HFFc6 (cell line): ENCODE data around the gene WLS. TPM values are rescaled to one million over a fixed set of nuclear protein-coding genes. Genes with fewer than 3 reads are reported as not detected.

Source experiments
- DNase-seq: peaks from one replicate; pipeline ENCODE4 v3.0.0-alpha.2; 2018
- H3K27ac Mint-ChIP-seq: 2 replicates; pipeline ENCODE4 v1.8.0; 2020; ENCODE audit warnings: mild to moderate bottlenecking, mixed read lengths
- H3K27me3 Mint-ChIP-seq: 2 replicates; pipeline ENCODE4 v1.8.0; 2021; ENCODE audit warnings: mild to moderate bottlenecking, moderate library complexity, mixed read lengths; ENCODE audit not compliant: insufficient read depth
- H3K36me3 Mint-ChIP-seq: 2 replicates; pipeline ENCODE4 v1.8.0; 2021; ENCODE audit warnings: low read depth, mixed read lengths
- H3K4me1 Mint-ChIP-seq: 2 replicates; pipeline ENCODE4 v1.8.0; 2020; ENCODE audit warnings: low read depth, mixed read lengths
- H3K4me3 Mint-ChIP-seq: 2 replicates; pipeline ENCODE4 v1.8.0; 2020; ENCODE audit warnings: mild to moderate bottlenecking, moderate library complexity, mixed read lengths
- H3K9me3 Mint-ChIP-seq: 2 replicates; pipeline ENCODE4 v1.8.0; 2020; ENCODE audit warnings: mild to moderate bottlenecking, mixed read lengths
- total RNA-seq, 6 experiments: library from RNA; stranded (reverse); fragmentation: NEBNext Ultra II Directional; extraction: Animal tissue kit (Norgen Biotek cat#: 25700); gene quantifications; 2 replicates in 1 of 6; 3 replicates in 5 of 6; pipeline ENCODE4 v1.2.3, GENCODE V29; 2021
- TF ChIP-seq, protein P1 (sequence below): fragments of 200-600 bp; sonication (generic); IDR thresholded peaks from 2 replicates; pipeline ENCODE4 v1.5.0; 2021; ENCODE audit warnings: antibody characterized with exemption, mild to moderate bottlenecking

WLS gene
- total RNA-seq, 6 experiments from 2014 or later = 39.4 to 52.0 (median 42.3) TPM

DNA sequence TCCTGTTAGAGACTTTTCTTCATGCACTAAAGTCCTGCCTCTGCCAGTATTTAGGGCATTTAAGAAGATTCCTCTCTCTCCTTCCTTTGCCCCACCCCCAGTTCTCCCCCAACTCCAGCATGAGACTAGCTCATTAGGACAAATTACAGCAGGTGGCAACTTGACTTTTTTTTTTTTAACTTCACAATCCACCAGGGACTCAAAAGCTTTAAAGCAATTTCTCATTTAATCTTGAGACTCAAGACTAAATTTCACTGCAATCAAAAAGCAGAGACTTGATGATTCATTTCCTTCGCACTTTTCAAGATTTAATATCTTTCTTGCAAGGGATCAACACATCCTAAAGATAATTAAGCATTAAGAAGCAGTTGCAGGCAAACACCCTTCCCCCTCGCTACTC lies 74.9 kb downstream of the WLS start:
- H3K4me3 Mint-ChIP-seq = no peak overlapping the region
- H3K9me3 Mint-ChIP-seq = no peaks in the 10 kb centered on the region
- no peak for DNase-seq
- peaks cover 6% of the 10 kb centered on the region for H3K36me3 Mint-ChIP-seq
- H3K4me1 Mint-ChIP-seq = no peaks in the 10 kb centered on the region
- no peak overlapping the region for H3K27ac Mint-ChIP-seq
- TF ChIP-seq, protein P1, sequence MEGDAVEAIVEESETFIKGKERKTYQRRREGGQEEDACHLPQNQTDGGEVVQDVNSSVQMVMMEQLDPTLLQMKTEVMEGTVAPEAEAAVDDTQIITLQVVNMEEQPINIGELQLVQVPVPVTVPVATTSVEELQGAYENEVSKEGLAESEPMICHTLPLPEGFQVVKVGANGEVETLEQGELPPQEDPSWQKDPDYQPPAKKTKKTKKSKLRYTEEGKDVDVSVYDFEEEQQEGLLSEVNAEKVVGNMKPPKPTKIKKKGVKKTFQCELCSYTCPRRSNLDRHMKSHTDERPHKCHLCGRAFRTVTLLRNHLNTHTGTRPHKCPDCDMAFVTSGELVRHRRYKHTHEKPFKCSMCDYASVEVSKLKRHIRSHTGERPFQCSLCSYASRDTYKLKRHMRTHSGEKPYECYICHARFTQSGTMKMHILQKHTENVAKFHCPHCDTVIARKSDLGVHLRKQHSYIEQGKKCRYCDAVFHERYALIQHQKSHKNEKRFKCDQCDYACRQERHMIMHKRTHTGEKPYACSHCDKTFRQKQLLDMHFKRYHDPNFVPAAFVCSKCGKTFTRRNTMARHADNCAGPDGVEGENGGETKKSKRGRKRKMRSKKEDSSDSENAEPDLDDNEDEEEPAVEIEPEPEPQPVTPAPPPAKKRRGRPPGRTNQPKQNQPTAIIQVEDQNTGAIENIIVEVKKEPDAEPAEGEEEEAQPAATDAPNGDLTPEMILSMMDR = no peak
- H3K27me3 Mint-ChIP-seq = no peaks in the 10 kb centered on the region

DNA sequence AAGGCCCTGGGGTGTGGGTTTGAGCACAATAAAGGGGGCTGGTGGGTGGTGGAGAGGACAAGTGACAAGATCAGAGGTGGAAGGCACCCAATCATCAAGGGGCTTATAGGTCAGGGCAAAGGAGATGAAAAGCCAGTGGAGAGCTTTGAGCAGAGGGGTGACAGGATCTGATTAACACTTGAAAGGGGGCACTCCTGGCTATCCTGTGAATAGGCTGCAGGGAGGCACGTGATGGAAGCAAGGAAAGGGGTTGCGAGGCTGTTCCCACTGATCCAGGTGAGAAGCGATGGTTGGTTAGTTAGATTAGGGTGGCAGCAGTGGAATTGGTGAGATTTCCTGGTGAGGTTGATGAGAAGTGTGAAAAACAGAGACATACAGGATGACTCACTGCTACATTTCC lies 80.6 kb downstream of the WLS start:
- no peaks in the 10 kb centered on the region for H3K27me3 Mint-ChIP-seq
- no peaks in the 10 kb centered on the region for H3K4me1 Mint-ChIP-seq

DNA sequence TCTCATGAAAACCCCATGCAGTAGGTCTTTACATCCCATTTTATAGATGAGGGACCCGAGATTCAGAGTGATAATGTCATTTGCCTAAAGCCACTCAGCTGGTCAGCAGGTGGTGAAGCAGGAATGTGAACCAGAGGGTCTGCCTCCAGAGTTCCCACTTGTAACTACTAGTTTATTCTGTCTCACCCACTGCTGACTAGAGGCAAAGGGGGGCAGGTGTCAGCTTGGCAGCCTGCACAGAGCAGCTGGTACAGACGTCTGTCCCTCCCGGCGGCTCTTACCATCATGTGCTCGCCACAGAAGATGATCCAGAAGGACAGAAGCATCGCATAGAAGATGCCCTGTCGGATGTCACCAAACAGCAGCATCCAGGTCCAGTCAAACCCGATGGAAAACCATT lies 82.4 kb downstream of the WLS start:
- no peaks in the 10 kb centered on the region for H3K9me3 Mint-ChIP-seq
- H3K4me3 Mint-ChIP-seq = no peak overlapping the region
- TF ChIP-seq, protein P1 = no peak
- H3K27me3 Mint-ChIP-seq = no peaks in the 10 kb centered on the region
- H3K36me3 Mint-ChIP-seq = peaks cover 8% of the 10 kb centered on the region
- H3K27ac Mint-ChIP-seq = no peak overlapping the region
- no peaks in the 10 kb centered on the region for H3K4me1 Mint-ChIP-seq
- no peak for DNase-seq

More for the DNA sequence above, 80.6 kb downstream of the WLS start:
- no peak overlapping the region for H3K27ac Mint-ChIP-seq
- TF ChIP-seq, protein P1 = no peak
- no peak for DNase-seq
- H3K4me3 Mint-ChIP-seq = no peak overlapping the region
- H3K36me3 Mint-ChIP-seq = peaks cover 6% of the 10 kb centered on the region
- no peaks in the 10 kb centered on the region for H3K9me3 Mint-ChIP-seq

DNA sequence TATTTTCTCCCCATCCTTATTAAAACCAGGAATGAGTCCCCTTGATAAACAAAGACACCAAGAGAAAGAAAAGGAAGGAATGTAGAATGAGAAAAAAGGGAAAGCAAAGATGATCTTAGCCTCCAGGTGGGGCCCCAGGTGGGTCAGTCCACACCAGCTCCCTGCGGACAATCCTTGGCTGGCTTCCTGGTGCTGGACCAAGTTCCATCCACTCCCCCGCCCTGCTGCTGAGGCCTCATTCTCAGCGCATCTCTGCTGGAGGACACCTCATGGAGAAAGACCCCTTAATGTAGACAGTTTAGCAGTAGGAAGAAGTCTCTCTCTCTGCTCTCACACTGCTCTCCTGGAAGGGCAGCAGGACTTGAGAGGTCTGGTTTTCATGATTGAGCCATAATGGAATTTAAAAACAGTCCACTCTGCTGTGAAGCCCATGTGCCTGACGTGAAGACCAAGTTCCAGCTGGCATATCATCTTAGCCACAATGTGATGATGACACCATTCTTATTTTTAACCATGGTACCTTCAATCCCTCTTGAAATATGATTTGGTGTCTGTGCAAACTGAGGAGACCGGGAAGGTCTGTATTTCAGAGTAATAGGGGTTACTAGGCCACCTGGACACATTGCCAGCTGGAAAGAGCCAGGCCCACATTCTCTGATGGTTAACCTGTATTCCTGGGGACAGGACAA lies 83.1 kb downstream of the WLS start:
- Mint-ChIP-seq H3K27ac (no peak overlapping the region), H3K27me3 (no peaks in the 10 kb centered on the region), H3K36me3 (0 out of 2 replicates have a peak, but pooled peaks cover 5% of the 10 kb centered on the region), H3K9me3 (no peaks in the 10 kb centered on the region), H3K4me1 (no peaks in the 10 kb centered on the region), H3K4me3 (no peak overlapping the region)
- DNase-seq = no peak
- TF ChIP-seq, protein P1 = no peak

DNA sequence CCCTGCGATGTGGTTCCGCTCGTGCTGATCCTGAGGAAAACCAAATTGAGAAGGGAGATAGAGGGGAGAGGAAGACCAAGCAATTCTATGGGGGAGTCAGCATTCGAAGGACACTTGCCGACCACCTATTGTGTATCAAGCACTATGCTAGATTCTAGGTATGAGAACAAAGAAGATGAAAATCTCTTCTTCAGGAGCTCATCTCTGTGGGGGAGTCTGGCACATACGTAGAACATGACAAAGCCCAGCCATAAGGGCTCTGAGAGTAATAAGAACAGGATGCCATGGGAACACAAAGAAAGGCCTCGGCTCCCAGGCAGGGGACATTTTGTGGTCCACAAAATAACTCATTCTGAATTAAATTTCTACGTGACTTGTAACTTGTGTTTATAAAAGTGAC lies 83.7 kb downstream of the WLS start:
- DNase-seq = no peak
- no peaks in the 10 kb centered on the region for H3K4me1 Mint-ChIP-seq
- TF ChIP-seq, protein P1 = no peak
- no peak overlapping the region for H3K4me3 Mint-ChIP-seq
- H3K27ac Mint-ChIP-seq = no peak overlapping the region
- no peaks in the 10 kb centered on the region for H3K27me3 Mint-ChIP-seq
- 0 out of 2 replicates have a peak, but pooled peaks cover 5% of the 10 kb centered on the region for H3K36me3 Mint-ChIP-seq
- H3K9me3 Mint-ChIP-seq = no peaks in the 10 kb centered on the region
